ENCODE results near the gene TMEM106C. TPM values are rescaled to one million over a fixed set of nuclear protein-coding genes. Genes with fewer than 3 reads are reported as not detected.

The TMEM106C gene
- total and polyA plus RNA-seq, 10 of the 15 experiments (the other 5 are each of a cell fraction or from before 2014, with no cell fraction given): 90.2 to 280 (median 161) TPM

DNA sequence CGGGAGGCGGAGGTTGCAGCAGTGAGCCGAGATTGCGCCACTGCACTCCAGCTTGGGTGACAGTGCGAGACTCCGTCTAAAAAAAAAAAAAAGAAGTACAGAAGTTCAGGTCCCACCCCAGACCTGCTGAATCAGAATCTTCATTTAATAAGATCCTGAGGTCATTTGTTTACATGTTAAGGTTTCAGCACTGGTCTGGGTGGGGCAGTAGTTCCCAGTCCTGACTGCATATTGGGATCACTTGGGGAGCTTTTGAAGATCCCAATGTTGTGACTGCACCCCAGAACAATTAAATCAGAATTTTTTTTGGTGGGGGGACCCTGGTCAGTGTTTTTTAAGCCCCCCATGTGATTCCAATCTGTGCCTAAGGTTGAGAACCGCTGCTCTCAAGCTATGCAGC lies 52.6 kb downstream of the TMEM106C start:
- ATAC-seq (no peak), FAIRE-seq (no peak), DNase-seq (ENCODE audit: low read depth, low spot score) (no peak)
- H3K36me3 ChIP-seq (ENCODE audit: control insufficient read depth in 2 of 2, insufficient read depth in 2 of 2, low read length in 1 of 2): no peaks in the 10 kb centered on the region
- ChIA-PET SMC1A (ENCODE audit: uncharacterized antibody, unreplicated experiment) (interaction anchor here (0.9 to 1.0 kb wide), 2 partner anchors 66 to 430 kb away, joined by 3 read pairs; no protein-coding TSS in a partner anchor), RAD21 (ENCODE audit: unreplicated experiment) (no interaction called here), POLR2A (interaction anchor here (0.7 kb wide), 1 partner anchor 195 kb away, joined by 5 read pairs; no protein-coding TSS in a partner anchor), CTCF (no interaction called here)
- H3K4me3 ChIP-seq: no peak overlapping the region
- in situ Hi-C loops (cut with MboI) (no loop called here), intact Hi-C loops (cut with micrococcal nuclease; ENCODE audit: unreplicated experiment) (no loop called here)
- BruUV-seq (replicated peaks): no TSS peak
- no peak overlapping the region for H3K27ac ChIP-seq (ENCODE audit: control insufficient read depth, insufficient read depth)
- H3K4me1 ChIP-seq (ENCODE audit: control insufficient read depth, insufficient read depth, low read length): no peaks in the 10 kb centered on the region
- no peak overlapping the region for H3K4me2 ChIP-seq (ENCODE audit: control insufficient read depth, insufficient read depth)
- no peaks in the 10 kb centered on the region for H3K9me3 ChIP-seq (replicated peaks; ENCODE audit: control insufficient read depth, insufficient read depth, low read length)
- peaks cover 2 to 3% of the 10 kb centered on the region in 2 experiments; a peak in 1 of 4 replicates for H3K27me3 ChIP-seq (replicated peaks in 1 of 2; ENCODE audit: control insufficient read depth in 2 of 2, insufficient read depth in 2 of 2, low read length in 1 of 2)
- no peak overlapping the region for H3K9ac ChIP-seq (ENCODE audit: control insufficient read depth, insufficient read depth, low read length)
- H3K79me2 ChIP-seq (ENCODE audit: control insufficient read depth, insufficient read depth, low read length): no peaks in the 10 kb centered on the region
- H2AFZ ChIP-seq (ENCODE audit: control insufficient read depth, low read depth, low read length): no peak overlapping the region
- WGBS (ENCODE audit: insufficient coverage, insufficient replicate concordance, low lambda C conversion rate, missing lambda C conversion rate): 25% methylated on average over 2 of the region's 7 CpGs
- TF ChIP-seq, protein P1, sequence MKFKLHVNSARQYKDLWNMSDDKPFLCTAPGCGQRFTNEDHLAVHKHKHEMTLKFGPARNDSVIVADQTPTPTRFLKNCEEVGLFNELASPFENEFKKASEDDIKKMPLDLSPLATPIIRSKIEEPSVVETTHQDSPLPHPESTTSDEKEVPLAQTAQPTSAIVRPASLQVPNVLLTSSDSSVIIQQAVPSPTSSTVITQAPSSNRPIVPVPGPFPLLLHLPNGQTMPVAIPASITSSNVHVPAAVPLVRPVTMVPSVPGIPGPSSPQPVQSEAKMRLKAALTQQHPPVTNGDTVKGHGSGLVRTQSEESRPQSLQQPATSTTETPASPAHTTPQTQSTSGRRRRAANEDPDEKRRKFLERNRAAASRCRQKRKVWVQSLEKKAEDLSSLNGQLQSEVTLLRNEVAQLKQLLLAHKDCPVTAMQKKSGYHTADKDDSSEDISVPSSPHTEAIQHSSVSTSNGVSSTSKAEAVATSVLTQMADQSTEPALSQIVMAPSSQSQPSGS (IDR thresholded peaks at IDR 0.05; ENCODE audit: low read length): no peak
- TF ChIP-seq HDAC2 (IDR thresholded peaks at IDR 0.05) (no peak), ZNF217 (IDR thresholded peaks at IDR 0.05) (no peak)
- no peaks in the 10 kb centered on the region for H4K20me1 ChIP-seq (ENCODE audit: control insufficient read depth, insufficient read depth)

DNA sequence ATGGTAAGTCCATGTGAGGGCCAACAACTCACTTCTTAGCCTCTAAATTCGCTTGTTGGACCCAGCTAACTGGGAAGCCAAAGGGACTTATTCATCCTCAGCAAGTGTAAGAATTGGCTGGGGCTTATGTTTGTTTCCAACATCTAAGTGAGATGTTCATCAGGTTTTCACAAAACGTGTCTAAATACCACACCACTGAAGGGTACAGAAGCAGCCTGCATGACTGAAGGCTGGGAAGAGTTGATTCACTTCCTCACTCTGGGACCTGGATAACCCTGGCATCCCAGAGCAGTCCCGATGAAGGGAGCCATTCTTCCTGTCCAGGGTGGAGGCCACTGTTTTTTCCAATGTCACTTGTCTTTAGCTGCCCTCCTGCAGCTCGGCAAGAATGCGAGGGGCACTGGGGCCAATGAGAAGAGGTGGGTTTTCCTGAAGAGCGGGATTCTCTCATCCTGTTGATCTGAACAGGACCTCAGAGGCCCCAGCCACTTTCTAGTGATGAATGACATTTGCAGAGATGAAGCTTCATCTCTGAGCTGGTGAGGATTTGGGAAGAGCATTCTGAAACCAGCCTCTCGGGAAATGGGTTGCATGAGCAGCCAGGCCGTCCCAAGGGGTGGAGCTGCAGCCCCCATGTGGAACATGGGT lies 53.1 kb downstream of the TMEM106C start:
- RAD21 ChIA-PET (ENCODE audit: unreplicated experiment): no interaction called here
- no peaks in the 10 kb centered on the region for H3K36me3 ChIP-seq (ENCODE audit: control insufficient read depth in 2 of 2, insufficient read depth in 2 of 2, low read length in 1 of 2)
- no peaks in the 10 kb centered on the region for H3K9me3 ChIP-seq (replicated peaks; ENCODE audit: control insufficient read depth, insufficient read depth, low read length)
- intact Hi-C loops (cut with micrococcal nuclease; ENCODE audit: unreplicated experiment): no loop called here
- FAIRE-seq (no peak), ATAC-seq (no peak), DNase-seq (ENCODE audit: low read depth, low spot score) (no peak)
- H3K4me2 ChIP-seq (ENCODE audit: control insufficient read depth, insufficient read depth): no peak overlapping the region
- no peak overlapping the region for H3K27ac ChIP-seq (ENCODE audit: control insufficient read depth, insufficient read depth)
- H3K4me1 ChIP-seq (ENCODE audit: control insufficient read depth, insufficient read depth, low read length): no peaks in the 10 kb centered on the region
- SMC1A ChIA-PET (ENCODE audit: uncharacterized antibody, unreplicated experiment): interaction anchor here (0.9 kb wide), 1 partner anchor 429 kb away, joined by 3 read pairs; no protein-coding TSS in a partner anchor
- no peaks in the 10 kb centered on the region for H3K79me2 ChIP-seq (ENCODE audit: control insufficient read depth, insufficient read depth, low read length)
- TF ChIP-seq, protein P2, sequence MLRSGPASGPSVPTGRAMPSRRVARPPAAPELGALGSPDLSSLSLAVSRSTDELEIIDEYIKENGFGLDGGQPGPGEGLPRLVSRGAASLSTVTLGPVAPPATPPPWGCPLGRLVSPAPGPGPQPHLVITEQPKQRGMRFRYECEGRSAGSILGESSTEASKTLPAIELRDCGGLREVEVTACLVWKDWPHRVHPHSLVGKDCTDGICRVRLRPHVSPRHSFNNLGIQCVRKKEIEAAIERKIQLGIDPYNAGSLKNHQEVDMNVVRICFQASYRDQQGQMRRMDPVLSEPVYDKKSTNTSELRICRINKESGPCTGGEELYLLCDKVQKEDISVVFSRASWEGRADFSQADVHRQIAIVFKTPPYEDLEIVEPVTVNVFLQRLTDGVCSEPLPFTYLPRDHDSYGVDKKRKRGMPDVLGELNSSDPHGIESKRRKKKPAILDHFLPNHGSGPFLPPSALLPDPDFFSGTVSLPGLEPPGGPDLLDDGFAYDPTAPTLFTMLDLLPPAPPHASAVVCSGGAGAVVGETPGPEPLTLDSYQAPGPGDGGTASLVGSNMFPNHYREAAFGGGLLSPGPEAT (IDR thresholded peaks at IDR 0.05; ENCODE audit: low read depth): no peak
- no peak for TF ChIP-seq YY1 (IDR thresholded peaks at IDR 0.05; ENCODE audit: low read depth, low read length)
- H4K20me1 ChIP-seq (ENCODE audit: control insufficient read depth, insufficient read depth): no peaks in the 10 kb centered on the region
- in situ Hi-C loops (cut with MboI): no loop called here
- H2AFZ ChIP-seq (ENCODE audit: control insufficient read depth, low read depth, low read length): no peak overlapping the region
- CTCF ChIA-PET: no interaction called here
- no TSS peak for BruUV-seq (replicated peaks)
- H3K4me3 ChIP-seq: no peak overlapping the region
- POLR2A ChIA-PET: no interaction called here
- H3K9ac ChIP-seq (ENCODE audit: control insufficient read depth, insufficient read depth, low read length): no peak overlapping the region
- WGBS (ENCODE audit: insufficient coverage, insufficient replicate concordance, low lambda C conversion rate, missing lambda C conversion rate): 30% methylated on average over 8 of the region's 8 CpGs
- peaks cover 3% of the 10 kb centered on the region in 2 experiments; a peak in 2 of 4 replicates for H3K27me3 ChIP-seq (replicated peaks in 1 of 2; ENCODE audit: control insufficient read depth in 2 of 2, insufficient read depth in 2 of 2, low read length in 1 of 2)

Data from GM12878 (cell line).